ENCODE results near the gene C19orf25. TPM values are rescaled to one million over a fixed set of nuclear protein-coding genes. Genes with fewer than 3 reads are reported as not detected.

Gene C19orf25
- total and polyA plus RNA-seq, 2 of the 13 experiments (the other 11 are each of a cell fraction or from before 2014, with no cell fraction given): 14.2 to 32.4 TPM

DNA sequence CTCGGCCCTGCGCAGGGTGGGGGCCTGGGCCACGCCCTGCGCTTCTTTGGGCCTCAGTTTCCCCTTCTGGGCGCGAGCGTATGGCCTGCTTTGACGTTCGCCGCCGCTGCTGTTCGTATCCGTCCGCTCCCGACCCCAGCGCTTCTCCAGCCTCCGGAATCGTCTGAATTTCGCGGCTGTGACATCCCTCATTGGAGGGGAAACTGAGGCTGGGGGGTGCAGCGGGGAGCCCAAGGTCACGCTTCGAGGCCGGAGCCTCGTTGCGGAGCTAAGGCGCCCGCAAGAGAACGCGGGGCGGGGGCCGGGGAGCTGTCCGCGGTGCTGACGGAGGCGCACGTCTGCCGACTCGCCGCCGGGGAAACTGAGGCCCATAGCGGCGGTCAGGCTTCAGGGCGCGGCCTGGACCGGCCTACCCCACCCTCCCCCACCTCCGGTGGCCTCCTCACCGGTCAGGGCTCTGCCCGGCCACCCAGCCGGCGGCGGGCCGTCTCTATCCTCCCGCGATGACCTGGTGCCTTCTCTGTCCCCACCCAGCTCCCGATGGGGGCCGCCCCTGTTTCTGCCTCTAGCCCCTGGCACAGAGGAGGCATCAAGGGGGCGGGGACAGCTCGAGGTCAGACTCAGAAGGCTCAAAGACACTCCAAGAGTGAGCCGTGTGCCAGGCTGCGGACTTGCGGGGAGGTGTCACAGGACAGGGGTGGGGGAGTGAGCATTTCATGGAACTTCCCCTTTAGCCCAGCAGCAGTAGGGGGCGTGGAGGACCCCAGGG, 32.1 kb downstream of the C19orf25 start (continued):
- no peak for TF ChIP-seq ZNF713 (CRISPR knock-in tag; IDR thresholded peaks at IDR 0.05)
- TF ChIP-seq, protein P1, sequence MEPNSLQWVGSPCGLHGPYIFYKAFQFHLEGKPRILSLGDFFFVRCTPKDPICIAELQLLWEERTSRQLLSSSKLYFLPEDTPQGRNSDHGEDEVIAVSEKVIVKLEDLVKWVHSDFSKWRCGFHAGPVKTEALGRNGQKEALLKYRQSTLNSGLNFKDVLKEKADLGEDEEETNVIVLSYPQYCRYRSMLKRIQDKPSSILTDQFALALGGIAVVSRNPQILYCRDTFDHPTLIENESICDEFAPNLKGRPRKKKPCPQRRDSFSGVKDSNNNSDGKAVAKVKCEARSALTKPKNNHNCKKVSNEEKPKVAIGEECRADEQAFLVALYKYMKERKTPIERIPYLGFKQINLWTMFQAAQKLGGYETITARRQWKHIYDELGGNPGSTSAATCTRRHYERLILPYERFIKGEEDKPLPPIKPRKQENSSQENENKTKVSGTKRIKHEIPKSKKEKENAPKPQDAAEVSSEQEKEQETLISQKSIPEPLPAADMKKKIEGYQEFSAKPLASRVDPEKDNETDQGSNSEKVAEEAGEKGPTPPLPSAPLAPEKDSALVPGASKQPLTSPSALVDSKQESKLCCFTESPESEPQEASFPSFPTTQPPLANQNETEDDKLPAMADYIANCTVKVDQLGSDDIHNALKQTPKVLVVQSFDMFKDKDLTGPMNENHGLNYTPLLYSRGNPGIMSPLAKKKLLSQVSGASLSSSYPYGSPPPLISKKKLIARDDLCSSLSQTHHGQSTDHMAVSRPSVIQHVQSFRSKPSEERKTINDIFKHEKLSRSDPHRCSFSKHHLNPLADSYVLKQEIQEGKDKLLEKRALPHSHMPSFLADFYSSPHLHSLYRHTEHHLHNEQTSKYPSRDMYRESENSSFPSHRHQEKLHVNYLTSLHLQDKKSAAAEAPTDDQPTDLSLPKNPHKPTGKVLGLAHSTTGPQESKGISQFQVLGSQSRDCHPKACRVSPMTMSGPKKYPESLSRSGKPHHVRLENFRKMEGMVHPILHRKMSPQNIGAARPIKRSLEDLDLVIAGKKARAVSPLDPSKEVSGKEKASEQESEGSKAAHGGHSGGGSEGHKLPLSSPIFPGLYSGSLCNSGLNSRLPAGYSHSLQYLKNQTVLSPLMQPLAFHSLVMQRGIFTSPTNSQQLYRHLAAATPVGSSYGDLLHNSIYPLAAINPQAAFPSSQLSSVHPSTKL (CRISPR knock-in tag; IDR thresholded peaks at IDR 0.05): 0 out of 2 replicates have a peak, but pooled peaks have one; percentile 18
- TF ChIP-seq, protein P2, sequence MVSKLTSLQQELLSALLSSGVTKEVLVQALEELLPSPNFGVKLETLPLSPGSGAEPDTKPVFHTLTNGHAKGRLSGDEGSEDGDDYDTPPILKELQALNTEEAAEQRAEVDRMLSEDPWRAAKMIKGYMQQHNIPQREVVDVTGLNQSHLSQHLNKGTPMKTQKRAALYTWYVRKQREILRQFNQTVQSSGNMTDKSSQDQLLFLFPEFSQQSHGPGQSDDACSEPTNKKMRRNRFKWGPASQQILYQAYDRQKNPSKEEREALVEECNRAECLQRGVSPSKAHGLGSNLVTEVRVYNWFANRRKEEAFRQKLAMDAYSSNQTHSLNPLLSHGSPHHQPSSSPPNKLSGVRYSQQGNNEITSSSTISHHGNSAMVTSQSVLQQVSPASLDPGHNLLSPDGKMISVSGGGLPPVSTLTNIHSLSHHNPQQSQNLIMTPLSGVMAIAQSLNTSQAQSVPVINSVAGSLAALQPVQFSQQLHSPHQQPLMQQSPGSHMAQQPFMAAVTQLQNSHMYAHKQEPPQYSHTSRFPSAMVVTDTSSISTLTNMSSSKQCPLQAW (CRISPR knock-in tag; IDR thresholded peaks at IDR 0.05): no peak
- TF ChIP-seq, protein P3, sequence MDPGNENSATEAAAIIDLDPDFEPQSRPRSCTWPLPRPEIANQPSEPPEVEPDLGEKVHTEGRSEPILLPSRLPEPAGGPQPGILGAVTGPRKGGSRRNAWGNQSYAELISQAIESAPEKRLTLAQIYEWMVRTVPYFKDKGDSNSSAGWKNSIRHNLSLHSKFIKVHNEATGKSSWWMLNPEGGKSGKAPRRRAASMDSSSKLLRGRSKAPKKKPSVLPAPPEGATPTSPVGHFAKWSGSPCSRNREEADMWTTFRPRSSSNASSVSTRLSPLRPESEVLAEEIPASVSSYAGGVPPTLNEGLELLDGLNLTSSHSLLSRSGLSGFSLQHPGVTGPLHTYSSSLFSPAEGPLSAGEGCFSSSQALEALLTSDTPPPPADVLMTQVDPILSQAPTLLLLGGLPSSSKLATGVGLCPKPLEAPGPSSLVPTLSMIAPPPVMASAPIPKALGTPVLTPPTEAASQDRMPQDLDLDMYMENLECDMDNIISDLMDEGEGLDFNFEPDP (CRISPR knock-in tag; conservative IDR thresholded peaks at IDR 0.05): no peak
- TF ChIP-seq PRMT3 (CRISPR knock-in tag; IDR thresholded peaks at IDR 0.05; ENCODE audit: borderline replicate concordance, low read depth): 0 out of 2 replicates have a peak, but pooled peaks have one; percentile 48
- TF ChIP-seq POLR2AphosphoS5 (IDR thresholded peaks at IDR 0.05; ENCODE audit: low read depth, low read length): no peak
- TF ChIP-seq, protein P4, sequence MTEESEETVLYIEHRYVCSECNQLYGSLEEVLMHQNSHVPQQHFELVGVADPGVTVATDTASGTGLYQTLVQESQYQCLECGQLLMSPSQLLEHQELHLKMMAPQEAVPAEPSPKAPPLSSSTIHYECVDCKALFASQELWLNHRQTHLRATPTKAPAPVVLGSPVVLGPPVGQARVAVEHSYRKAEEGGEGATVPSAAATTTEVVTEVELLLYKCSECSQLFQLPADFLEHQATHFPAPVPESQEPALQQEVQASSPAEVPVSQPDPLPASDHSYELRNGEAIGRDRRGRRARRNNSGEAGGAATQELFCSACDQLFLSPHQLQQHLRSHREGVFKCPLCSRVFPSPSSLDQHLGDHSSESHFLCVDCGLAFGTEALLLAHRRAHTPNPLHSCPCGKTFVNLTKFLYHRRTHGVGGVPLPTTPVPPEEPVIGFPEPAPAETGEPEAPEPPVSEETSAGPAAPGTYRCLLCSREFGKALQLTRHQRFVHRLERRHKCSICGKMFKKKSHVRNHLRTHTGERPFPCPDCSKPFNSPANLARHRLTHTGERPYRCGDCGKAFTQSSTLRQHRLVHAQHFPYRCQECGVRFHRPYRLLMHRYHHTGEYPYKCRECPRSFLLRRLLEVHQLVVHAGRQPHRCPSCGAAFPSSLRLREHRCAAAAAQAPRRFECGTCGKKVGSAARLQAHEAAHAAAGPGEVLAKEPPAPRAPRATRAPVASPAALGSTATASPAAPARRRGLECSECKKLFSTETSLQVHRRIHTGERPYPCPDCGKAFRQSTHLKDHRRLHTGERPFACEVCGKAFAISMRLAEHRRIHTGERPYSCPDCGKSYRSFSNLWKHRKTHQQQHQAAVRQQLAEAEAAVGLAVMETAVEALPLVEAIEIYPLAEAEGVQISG (CRISPR knock-in tag; IDR thresholded peaks at IDR 0.05): 0 out of 2 replicates have a peak, but pooled peaks have one; percentile 17
- TF ChIP-seq, protein P5, sequence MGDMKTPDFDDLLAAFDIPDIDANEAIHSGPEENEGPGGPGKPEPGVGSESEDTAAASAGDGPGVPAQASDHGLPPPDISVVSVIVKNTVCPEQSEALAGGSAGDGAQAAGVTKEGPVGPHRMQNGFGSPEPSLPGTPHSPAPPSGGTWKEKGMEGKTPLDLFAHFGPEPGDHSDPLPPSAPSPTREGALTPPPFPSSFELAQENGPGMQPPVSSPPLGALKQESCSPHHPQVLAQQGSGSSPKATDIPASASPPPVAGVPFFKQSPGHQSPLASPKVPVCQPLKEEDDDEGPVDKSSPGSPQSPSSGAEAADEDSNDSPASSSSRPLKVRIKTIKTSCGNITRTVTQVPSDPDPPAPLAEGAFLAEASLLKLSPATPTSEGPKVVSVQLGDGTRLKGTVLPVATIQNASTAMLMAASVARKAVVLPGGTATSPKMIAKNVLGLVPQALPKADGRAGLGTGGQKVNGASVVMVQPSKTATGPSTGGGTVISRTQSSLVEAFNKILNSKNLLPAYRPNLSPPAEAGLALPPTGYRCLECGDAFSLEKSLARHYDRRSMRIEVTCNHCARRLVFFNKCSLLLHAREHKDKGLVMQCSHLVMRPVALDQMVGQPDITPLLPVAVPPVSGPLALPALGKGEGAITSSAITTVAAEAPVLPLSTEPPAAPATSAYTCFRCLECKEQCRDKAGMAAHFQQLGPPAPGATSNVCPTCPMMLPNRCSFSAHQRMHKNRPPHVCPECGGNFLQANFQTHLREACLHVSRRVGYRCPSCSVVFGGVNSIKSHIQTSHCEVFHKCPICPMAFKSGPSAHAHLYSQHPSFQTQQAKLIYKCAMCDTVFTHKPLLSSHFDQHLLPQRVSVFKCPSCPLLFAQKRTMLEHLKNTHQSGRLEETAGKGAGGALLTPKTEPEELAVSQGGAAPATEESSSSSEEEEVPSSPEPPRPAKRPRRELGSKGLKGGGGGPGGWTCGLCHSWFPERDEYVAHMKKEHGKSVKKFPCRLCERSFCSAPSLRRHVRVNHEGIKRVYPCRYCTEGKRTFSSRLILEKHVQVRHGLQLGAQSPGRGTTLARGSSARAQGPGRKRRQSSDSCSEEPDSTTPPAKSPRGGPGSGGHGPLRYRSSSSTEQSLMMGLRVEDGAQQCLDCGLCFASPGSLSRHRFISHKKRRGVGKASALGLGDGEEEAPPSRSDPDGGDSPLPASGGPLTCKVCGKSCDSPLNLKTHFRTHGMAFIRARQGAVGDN (CRISPR knock-in tag; IDR thresholded peaks at IDR 0.05): peak; percentile 63
- no peak for TF ChIP-seq MBD4 (IDR thresholded peaks at IDR 0.05; ENCODE audit: borderline replicate concordance, low read length)
- TF ChIP-seq, protein P6, sequence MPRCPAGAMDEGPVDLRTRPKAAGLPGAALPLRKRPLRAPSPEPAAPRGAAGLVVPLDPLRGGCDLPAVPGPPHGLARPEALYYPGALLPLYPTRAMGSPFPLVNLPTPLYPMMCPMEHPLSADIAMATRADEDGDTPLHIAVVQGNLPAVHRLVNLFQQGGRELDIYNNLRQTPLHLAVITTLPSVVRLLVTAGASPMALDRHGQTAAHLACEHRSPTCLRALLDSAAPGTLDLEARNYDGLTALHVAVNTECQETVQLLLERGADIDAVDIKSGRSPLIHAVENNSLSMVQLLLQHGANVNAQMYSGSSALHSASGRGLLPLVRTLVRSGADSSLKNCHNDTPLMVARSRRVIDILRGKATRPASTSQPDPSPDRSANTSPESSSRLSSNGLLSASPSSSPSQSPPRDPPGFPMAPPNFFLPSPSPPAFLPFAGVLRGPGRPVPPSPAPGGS (CRISPR knock-in tag; IDR thresholded peaks at IDR 0.05): 0 out of 2 replicates have a peak, but pooled peaks have one; percentile 48
- TF ChIP-seq ZFP37 (CRISPR knock-in tag; IDR thresholded peaks at IDR 0.05; ENCODE audit: borderline replicate concordance): no peak
